Hepatocyte (in vitro differentiated cells): ENCODE data around the gene NADSYN1. TPM values are rescaled to one million over a fixed set of nuclear protein-coding genes. Genes with fewer than 3 reads are reported as not detected.

Experiments used
- DNase-seq: peaks from one replicate; pipeline ENCODE4 v3.0.0-alpha.2; 2016; ENCODE audit warnings: low spot score
- H2AFZ ChIP-seq: fragments of 200-600 bp; sonication (generic); 2 replicates; pipeline ENCODE4 v1.6.0; 2016; ENCODE audit warnings: antibody characterized with exemption, mild to moderate bottlenecking
- H3K27ac ChIP-seq: fragments of 200-600 bp; sonication (generic); 2 replicates; pipeline ENCODE4 v1.5.1; 2016; ENCODE audit warnings: mild to moderate bottlenecking
- H3K27me3 ChIP-seq: fragments of 200-600 bp; sonication (generic); 2 replicates; pipeline ENCODE4 v1.6.1; 2016
- H3K36me3 ChIP-seq: fragments of 200-600 bp; sonication (generic); replicated peaks from 2 replicates; pipeline ENCODE4 v1.5.1; 2016; ENCODE audit warnings: low read depth; ENCODE audit not compliant: insufficient read depth
- H3K4me1 ChIP-seq: fragments of 200-600 bp; sonication (generic); 2 replicates; pipeline ENCODE4 v1.5.1; 2016; ENCODE audit warnings: mild to moderate bottlenecking, moderate library complexity; ENCODE audit not compliant: insufficient read depth
- H3K4me2 ChIP-seq: fragments of 200-600 bp; sonication (generic); 2 replicates; pipeline ENCODE4 v1.6.0; 2016
- H3K4me3 ChIP-seq: fragments of 200-600 bp; sonication (generic); 2 replicates; pipeline ENCODE4 v1.5.1; 2016; ENCODE audit warnings: mild to moderate bottlenecking
- H3K79me2 ChIP-seq: fragments of 200-600 bp; sonication (generic); 2 replicates; pipeline ENCODE4 v1.6.0; 2017; ENCODE audit warnings: mild to moderate bottlenecking
- H3K9me2 ChIP-seq: fragments of 200-600 bp; sonication (generic); replicated peaks from 2 replicates; pipeline ENCODE4 v1.6.0; 2017; ENCODE audit warnings: mild to moderate bottlenecking; ENCODE audit not compliant: insufficient read depth
- H3K9me3 ChIP-seq: fragments of 200-600 bp; sonication (generic); 2 replicates; pipeline ENCODE4 v1.5.1; 2016; ENCODE audit warnings: low read depth, mild to moderate bottlenecking
- H4K20me1 ChIP-seq: fragments of 200-600 bp; sonication (generic); 2 replicates; pipeline ENCODE4 v1.6.0; 2016; ENCODE audit warnings: mild to moderate bottlenecking; ENCODE audit not compliant: insufficient read depth, poor library complexity, severe bottlenecking
- EZH2 ChIP-seq: fragments of 200-600 bp; sonication (generic); IDR thresholded peaks from 2 replicates; pipeline ENCODE4 v1.6.1; 2016; ENCODE audit warnings: antibody characterized with exemption, mild to moderate bottlenecking, borderline replicate concordance
- EZH2phosphoT487 ChIP-seq: fragments of 200-600 bp; sonication (generic); IDR thresholded peaks from one replicate; pipeline ENCODE4 v1.6.1; 2018; ENCODE audit warnings: antibody characterized with exemption, mild to moderate bottlenecking, low read depth, moderate library complexity; ENCODE audit not compliant: unreplicated experiment, severe bottlenecking
- WGBS: methylation state at CpG from one replicate; pipeline ENCODE4 v1.1.6; 2016; ENCODE audit warnings: low lambda C conversion rate; ENCODE audit errors: missing lambda C conversion rate; 5-methylcytosine and 5-hydroxymethylcytosine counted together
- polyA plus RNA-seq: library from polyadenylated mRNA; unstranded; fragments of >200 nt; fragmentation: Nextera tagmentation; extraction: Ambion mirVana; gene quantifications from 2 replicates; pipeline ENCODE4 v1.2.1, GENCODE V29; 2016
- total RNA-seq: library from RNA; depleted of rRNA; stranded (reverse); fragments of >200 nt; gene quantifications from 2 replicates; pipeline ENCODE4 v1.2.3, GENCODE V29; 2014
- TF ChIP-seq, protein P1 (sequence below): fragments of 200-600 bp; sonication (generic); IDR thresholded peaks from 2 replicates; pipeline ENCODE4 v1.5.1; 2016; ENCODE audit warnings: antibody characterized with exemption, mild to moderate bottlenecking; ENCODE audit not compliant: poor library complexity

NADSYN1 gene
- total and polyA plus RNA-seq, 2 experiments from 2014 or later = 42.0 to 43.7 TPM

DNA sequence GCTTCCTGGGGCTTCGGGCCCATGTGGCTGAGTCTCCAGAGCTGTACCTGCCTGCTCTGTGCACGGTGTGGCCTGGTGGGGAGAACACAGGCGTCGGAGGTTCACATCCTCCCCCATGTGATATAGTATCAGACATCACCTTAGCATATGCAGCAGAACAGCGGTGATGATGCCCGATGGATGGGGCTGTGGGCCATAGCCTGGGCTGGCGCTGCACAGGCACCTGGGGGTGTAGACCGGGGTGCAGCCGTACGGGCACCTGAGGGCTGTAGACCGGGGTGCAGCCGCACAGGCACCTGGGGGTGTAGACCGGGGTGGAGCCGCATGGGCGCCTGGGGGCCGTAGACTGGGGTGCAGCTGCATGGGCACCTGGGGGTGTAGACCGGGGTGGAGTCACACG, 29.2 kb downstream of the NADSYN1 start:
- 95% methylated on average over 16 of the region's 18 CpGs for WGBS

DNA sequence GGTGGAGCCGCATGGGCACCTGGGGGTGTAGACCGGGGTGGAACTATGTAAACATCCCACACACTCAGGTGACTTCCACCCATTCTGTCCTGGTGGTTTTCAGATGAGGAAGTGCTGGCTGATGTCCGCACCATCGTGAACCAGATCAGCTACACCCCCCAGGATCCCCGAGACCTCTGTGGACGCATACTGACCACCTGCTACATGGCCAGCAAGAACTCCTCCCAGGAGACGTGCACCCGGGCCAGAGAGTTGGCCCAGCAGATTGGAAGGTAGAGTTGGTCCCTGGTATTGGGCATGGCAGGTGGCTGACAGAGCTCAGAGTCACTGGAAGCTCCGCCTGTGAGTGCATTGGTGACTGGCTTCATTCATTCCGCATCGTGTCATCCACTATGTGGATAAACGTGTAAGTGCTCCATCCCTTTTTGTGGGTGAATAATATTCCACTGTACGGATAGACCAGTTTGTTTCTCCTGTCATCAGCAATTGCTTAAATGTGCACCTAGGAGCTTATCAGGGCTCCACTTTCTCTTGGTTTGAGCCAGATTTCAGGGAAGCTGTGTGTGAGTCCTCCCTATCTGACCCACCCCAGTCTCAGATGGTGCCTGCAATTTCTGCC, 29.9 kb downstream of the NADSYN1 start:
- Histone ChIP-seq H3K4me3 (no peak overlapping the region), H3K9me2 (no peaks in the 10 kb centered on the region), H3K79me2 (no peaks in the 10 kb centered on the region), H3K4me1 (peaks cover 4% of the 10 kb centered on the region), H3K27me3 (no peaks in the 10 kb centered on the region), H3K4me2 (no peak overlapping the region), H3K36me3 (no peaks in the 10 kb centered on the region), H4K20me1 (no peaks in the 10 kb centered on the region), H3K9me3 (no peaks in the 10 kb centered on the region), H2AFZ (no peak overlapping the region), H3K27ac (no peak overlapping the region)
- TF ChIP-seq EZH2 (no peak), EZH2phosphoT487 (no peak)
- TF ChIP-seq, protein P1, sequence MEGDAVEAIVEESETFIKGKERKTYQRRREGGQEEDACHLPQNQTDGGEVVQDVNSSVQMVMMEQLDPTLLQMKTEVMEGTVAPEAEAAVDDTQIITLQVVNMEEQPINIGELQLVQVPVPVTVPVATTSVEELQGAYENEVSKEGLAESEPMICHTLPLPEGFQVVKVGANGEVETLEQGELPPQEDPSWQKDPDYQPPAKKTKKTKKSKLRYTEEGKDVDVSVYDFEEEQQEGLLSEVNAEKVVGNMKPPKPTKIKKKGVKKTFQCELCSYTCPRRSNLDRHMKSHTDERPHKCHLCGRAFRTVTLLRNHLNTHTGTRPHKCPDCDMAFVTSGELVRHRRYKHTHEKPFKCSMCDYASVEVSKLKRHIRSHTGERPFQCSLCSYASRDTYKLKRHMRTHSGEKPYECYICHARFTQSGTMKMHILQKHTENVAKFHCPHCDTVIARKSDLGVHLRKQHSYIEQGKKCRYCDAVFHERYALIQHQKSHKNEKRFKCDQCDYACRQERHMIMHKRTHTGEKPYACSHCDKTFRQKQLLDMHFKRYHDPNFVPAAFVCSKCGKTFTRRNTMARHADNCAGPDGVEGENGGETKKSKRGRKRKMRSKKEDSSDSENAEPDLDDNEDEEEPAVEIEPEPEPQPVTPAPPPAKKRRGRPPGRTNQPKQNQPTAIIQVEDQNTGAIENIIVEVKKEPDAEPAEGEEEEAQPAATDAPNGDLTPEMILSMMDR = no peak
- WGBS = 96% methylated on average over 11 of the region's 13 CpGs
- no peak for DNase-seq

More for the DNA sequence above, 29.2 kb downstream of the NADSYN1 start:
- no peak for DNase-seq
- Histone ChIP-seq H2AFZ (no peak overlapping the region), H4K20me1 (no peaks in the 10 kb centered on the region), H3K4me1 (peaks cover 4% of the 10 kb centered on the region), H3K4me2 (no peak overlapping the region), H3K79me2 (no peaks in the 10 kb centered on the region), H3K9me2 (no peaks in the 10 kb centered on the region), H3K36me3 (no peaks in the 10 kb centered on the region), H3K27me3 (no peaks in the 10 kb centered on the region), H3K27ac (no peak overlapping the region), H3K4me3 (no peak overlapping the region), H3K9me3 (no peaks in the 10 kb centered on the region)
- no peak for TF ChIP-seq EZH2phosphoT487
- TF ChIP-seq, protein P1 = no peak
- TF ChIP-seq EZH2 = no peak

DNA sequence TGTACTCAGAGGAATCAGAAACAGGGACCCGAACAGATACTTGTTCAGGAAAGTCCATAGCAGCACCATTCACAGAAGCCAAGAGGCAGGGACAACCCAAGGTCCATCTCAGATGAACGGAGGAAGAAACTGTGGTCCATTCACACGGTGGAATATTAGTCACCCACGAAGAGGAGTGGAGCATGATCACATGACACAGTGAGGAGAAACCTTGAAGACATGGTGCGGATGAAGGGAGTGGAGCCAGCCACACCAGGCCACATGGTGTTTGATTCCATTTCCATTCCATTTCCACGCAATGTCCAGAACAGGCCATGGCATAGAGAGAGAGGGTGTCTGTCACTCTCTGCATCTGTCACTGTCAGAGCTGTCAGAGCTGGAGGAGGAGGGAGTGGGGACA, 30.7 kb downstream of the NADSYN1 start:
- Histone ChIP-seq H3K4me3 (no peak overlapping the region), H3K79me2 (no peaks in the 10 kb centered on the region), H2AFZ (no peak overlapping the region), H3K36me3 (no peaks in the 10 kb centered on the region), H4K20me1 (no peaks in the 10 kb centered on the region), H3K27me3 (no peaks in the 10 kb centered on the region), H3K27ac (no peak overlapping the region), H3K4me1 (peaks cover 9% of the 10 kb centered on the region), H3K4me2 (no peak overlapping the region), H3K9me3 (no peaks in the 10 kb centered on the region), H3K9me2 (no peaks in the 10 kb centered on the region)
- DNase-seq = no peak
- TF ChIP-seq EZH2 (no peak), EZH2phosphoT487 (no peak)
- TF ChIP-seq, protein P1 = no peak
- WGBS = 95% methylated on average over 6 of the region's 6 CpGs
